Mammary epithelial cell (primary cell): ENCODE results near the gene ZW10.

ENCODE experiments used
- CTCF ChIP-seq, 2 donors: IDR thresholded peaks in 1 of 2; conservative IDR thresholded peaks in 1 of 2; 2 replicates each; pipeline ENCODE4 v1.5.1; 2011 to 2012; ENCODE audit warnings: inconsistent platforms in 2 of 2, low read length in 2 of 2, mild to moderate bottlenecking in 2 of 2, control low read depth in 1 of 2, low read depth in 1 of 2; ENCODE audit not compliant: insufficient read depth in 1 of 2; ENCODE audit errors: extremely low read depth in 1 of 2
- EZH2 ChIP-seq: IDR thresholded peaks from 2 replicates; pipeline ENCODE4 v1.6.1; 2012; ENCODE audit warnings: low read length, inconsistent platforms, borderline replicate concordance

- TF ChIP-seq CTCF (conservative IDR thresholded peaks at IDR 0.05 in 1 of 2, IDR thresholded peaks at IDR 0.05 in 1 of 2; ENCODE audit: extremely low read depth in 1 of 2, insufficient read depth in 1 of 2, low read depth in 1 of 2, low read length in 2 of 2) (no peak), EZH2 (no peak)
Measured at GRCh38 chr11:113771964-113772363, 1.5 kb downstream of the ZW10 start.
